Tibial nerve (tissue), 4 donors: ENCODE measurements around the gene LRRC59. TPM values are rescaled to one million over a fixed set of nuclear protein-coding genes. Genes with fewer than 3 reads are reported as not detected.
"Not testable (repeated sequence)": the region's sequence is repeated elsewhere in the genome, so short reads cannot be mapped to it uniquely, and the experiment has no call there.

Source experiments
- DNase-seq, 2 donors: peaks; one replicate each; pipeline ENCODE4 v3.0.0-alpha.2; 2019; ENCODE audit warnings: low spot score in 2 of 2
- H3K27ac ChIP-seq, 4 donors: fragments of 200-600 bp; sonication (generic) in 3 of 4; one replicate each; pipeline ENCODE4 v1.5.1; 2017 to 2019; ENCODE audit warnings: mild to moderate bottlenecking in 1 of 4
- H3K27me3 ChIP-seq, 2 donors: fragments of 200-600 bp; sonication (generic) in 1 of 2; one replicate each; pipeline versions ENCODE4 v1.5.1 to v1.6.0; 2017 to 2019
- H3K36me3 ChIP-seq, 3 donors: fragments of 200-600 bp; sonication (generic); one replicate each; pipeline ENCODE4 v1.5.1; 2018 to 2019
- H3K4me1 ChIP-seq, 4 donors: fragments of 200-600 bp; sonication (generic) in 3 of 4; one replicate each; pipeline ENCODE4 v1.5.1; 2017 to 2019
- H3K4me3 ChIP-seq, 4 donors: fragments of 200-600 bp; sonication (generic) in 3 of 4; one replicate each; pipeline ENCODE4 v1.5.1; 2017 to 2019; ENCODE audit warnings: mild to moderate bottlenecking in 1 of 4, moderate library complexity in 1 of 4
- H3K9me3 ChIP-seq, 4 donors: fragments of 200-600 bp; sonication (generic) in 3 of 4; one replicate each; pipeline ENCODE4 v1.5.1; 2017 to 2019
- EP300 ChIP-seq, 2 donors: sonication (generic); formaldehyde crosslinking; IDR thresholded peaks; one replicate each; pipeline ENCODE4 v1.6.1; 2017; ENCODE audit warnings: antibody characterized with exemption in 2 of 2, mild to moderate bottlenecking in 1 of 2
- POLR2A ChIP-seq, 2 donors: fragments of 450-650 bp; IDR thresholded peaks; one replicate each; pipeline ENCODE4 v1.6.1; 2017; ENCODE audit warnings: antibody characterized with exemption in 2 of 2, mild to moderate bottlenecking in 2 of 2, moderate library complexity in 2 of 2
- WGBS, 2 donors: methylation state at CpG; one replicate each; pipeline ENCODE4 v1.1.5; 2018; 5-methylcytosine and 5-hydroxymethylcytosine counted together
- total RNA-seq, 4 donors: library from RNA; depleted of rRNA; stranded (reverse); fragments of >200 nt; gene quantifications; one replicate each; pipeline ENCODE4 v1.1.0, GENCODE V29; 2016
- TF ChIP-seq, protein P1 (sequence below), 5 experiments: fragments of 200-600 bp in 3 of 5; fragments of 450-650 bp in 2 of 5; sonication (generic) in 3 of 5; IDR thresholded peaks; one replicate each; pipeline ENCODE4 v1.5.1; 2016 to 2019; ENCODE audit warnings: antibody characterized with exemption in 5 of 5, mild to moderate bottlenecking in 3 of 5, moderate library complexity in 2 of 5

LRRC59 gene
- total RNA-seq, 4 donors from 2014 or later, result 26.0 to 72.6 (median 36.3) TPM

DNA sequence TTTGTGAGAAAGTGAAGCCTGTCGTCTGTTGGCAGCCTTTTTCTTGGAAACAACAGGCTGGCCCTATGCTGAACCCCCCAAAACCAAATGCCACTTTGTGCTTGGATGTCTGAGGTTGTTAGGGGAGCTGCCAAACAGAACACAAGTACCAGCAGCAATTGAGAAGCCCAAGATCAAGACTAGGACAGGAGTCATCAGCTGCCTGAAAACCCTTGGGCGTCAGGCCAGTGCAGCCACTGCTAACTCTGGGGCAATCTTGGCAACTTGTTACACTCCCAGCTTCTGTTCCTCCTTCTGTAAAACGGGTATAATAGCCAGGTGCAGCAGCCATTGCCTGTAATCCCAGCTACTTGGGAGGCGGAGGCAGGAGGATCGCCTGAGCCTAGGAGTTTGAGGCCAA is 9.3 kb upstream of the LRRC59 start:
- DNase-seq, result no peak
- H3K4me3 ChIP-seq, result no peak overlapping the region
- H3K36me3 ChIP-seq, result no peaks in the 10 kb centered on the region
- no peaks in the 10 kb centered on the region for H3K4me1 ChIP-seq
- H3K9me3 ChIP-seq, result no peaks in the 10 kb centered on the region
- TF ChIP-seq EP300 (IDR thresholded peaks at IDR 0.05) (no peak), POLR2A (IDR thresholded peaks at IDR 0.05) (no peak)
- TF ChIP-seq, protein P1, sequence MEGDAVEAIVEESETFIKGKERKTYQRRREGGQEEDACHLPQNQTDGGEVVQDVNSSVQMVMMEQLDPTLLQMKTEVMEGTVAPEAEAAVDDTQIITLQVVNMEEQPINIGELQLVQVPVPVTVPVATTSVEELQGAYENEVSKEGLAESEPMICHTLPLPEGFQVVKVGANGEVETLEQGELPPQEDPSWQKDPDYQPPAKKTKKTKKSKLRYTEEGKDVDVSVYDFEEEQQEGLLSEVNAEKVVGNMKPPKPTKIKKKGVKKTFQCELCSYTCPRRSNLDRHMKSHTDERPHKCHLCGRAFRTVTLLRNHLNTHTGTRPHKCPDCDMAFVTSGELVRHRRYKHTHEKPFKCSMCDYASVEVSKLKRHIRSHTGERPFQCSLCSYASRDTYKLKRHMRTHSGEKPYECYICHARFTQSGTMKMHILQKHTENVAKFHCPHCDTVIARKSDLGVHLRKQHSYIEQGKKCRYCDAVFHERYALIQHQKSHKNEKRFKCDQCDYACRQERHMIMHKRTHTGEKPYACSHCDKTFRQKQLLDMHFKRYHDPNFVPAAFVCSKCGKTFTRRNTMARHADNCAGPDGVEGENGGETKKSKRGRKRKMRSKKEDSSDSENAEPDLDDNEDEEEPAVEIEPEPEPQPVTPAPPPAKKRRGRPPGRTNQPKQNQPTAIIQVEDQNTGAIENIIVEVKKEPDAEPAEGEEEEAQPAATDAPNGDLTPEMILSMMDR (IDR thresholded peaks at IDR 0.05), result no peak
- peaks cover 0 to 7% of the 10 kb centered on the region in 2 donors for H3K27me3 ChIP-seq
- no peak overlapping the region for H3K27ac ChIP-seq
- WGBS, 2 donors, result 72 to 74% methylated on average over 5 of the region's 5 CpGs

DNA sequence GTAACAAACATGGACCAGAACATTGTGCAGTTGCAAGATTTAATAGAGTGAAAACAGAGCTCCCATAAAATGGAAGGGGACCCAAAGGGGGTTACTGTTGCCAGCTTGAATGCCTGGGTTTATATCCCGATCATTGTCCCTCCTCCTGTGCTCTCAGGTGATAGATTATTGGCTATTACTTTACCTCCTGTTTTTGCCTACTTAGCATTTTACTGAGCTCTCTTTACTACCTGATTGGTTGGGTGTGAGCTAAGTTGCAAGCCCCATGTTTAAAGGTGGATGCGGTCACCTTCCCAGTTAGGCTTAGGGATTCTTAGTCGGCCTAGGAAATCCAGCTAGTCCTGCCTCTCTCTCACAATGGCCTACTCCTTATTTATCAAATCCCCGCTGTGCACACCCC is 8.0 kb upstream of the LRRC59 start:
- WGBS, 2 donors, result 81 to 89% methylated on average over 4 of the region's 4 CpGs
- H3K4me1 ChIP-seq, H3K9me3 ChIP-seq: not testable (repeated sequence)

GRCh38 chr17:50399591-50399990 is 2.3 kb upstream of the LRRC59 start:
- not testable (repeated sequence) for DNase-seq, H3K27me3 ChIP-seq, H3K27ac ChIP-seq, H3K36me3 ChIP-seq, H3K9me3 ChIP-seq, H3K4me3 ChIP-seq
- peaks cover 0 to 29% (median 20%) of the 10 kb centered on the region in 4 donors for H3K4me1 ChIP-seq
- 92 to 95% methylated on average over 8 of the region's 8 CpGs for WGBS, 2 donors

More for the DNA sequence above, 8.0 kb upstream of the LRRC59 start:
- H3K36me3 ChIP-seq, H3K27ac ChIP-seq, H3K27me3 ChIP-seq, H3K4me3 ChIP-seq, DNase-seq: not testable (repeated sequence)

DNA sequence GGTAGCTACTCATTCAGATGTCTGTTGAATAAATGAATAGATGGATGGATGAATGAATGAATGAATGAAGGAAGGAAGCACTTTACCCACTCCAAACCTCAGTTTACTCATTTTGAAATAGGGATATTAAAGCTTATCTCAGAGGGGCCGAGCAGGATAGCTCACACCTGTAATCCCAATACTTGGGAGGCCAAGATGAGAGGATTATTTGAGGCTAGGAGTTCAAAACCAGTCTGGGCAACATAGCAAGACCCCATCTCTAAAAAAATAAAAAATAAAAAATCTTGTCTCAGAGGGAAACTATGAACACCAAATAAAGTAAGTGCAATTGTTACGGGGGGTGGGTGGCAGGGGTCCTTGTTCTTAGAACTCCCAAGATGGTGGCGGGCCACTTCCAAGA is 1.3 kb upstream of the LRRC59 start:
- WGBS, 2 donors, result 90 to 96% methylated on average over 3 of the region's 3 CpGs
- not testable (repeated sequence) for H3K27me3 ChIP-seq, H3K4me3 ChIP-seq, H3K9me3 ChIP-seq, DNase-seq, H3K27ac ChIP-seq
- Histone ChIP-seq H3K36me3 (peaks cover 0 to 13% (median 0%) of the 10 kb centered on the region in 3 donors), H3K4me1 (peaks cover 0 to 30% (median 21%) of the 10 kb centered on the region in 4 donors)

DNA sequence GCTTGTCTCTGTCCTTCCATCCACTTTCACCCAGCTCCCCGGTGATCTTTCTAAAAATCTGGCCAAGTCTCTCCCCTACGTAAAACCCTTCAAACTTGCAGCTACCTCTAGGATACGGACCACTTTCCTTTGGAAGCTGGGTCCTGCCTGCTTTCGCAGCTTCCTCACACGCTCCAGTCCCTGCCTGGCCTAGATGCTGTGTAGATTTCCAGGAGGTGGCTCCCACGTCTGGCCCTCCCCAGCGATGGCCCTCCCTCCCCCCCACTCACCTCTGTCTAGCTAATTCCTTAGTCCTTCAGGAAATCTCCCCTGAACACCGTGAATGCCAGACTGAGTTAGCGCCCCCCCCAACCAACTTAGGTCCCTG is 579 bp upstream of the LRRC59 start:
- Histone ChIP-seq H3K4me1 (peaks cover 0 to 30% (median 21%) of the 10 kb centered on the region in 4 donors), H3K36me3 (peaks cover 0 to 21% (median 0%) of the 10 kb centered on the region in 3 donors), H3K27me3 (no peaks in the 10 kb centered on the region), H3K27ac (peak overlapping the region in 1 of 4 donors; percentile 89), H3K4me3 (peak overlapping the region in 2 of 4 donors; percentile 85 to 98), H3K9me3 (no peaks in the 10 kb centered on the region)
- TF ChIP-seq EP300 (IDR thresholded peaks at IDR 0.05) (no peak), POLR2A (IDR thresholded peaks at IDR 0.05) (no peak)
- TF ChIP-seq, protein P1 (IDR thresholded peaks at IDR 0.05), result no peak
- no peak for DNase-seq
- 55 to 60% methylated on average over 9 of the region's 9 CpGs for WGBS, 2 donors

DNA sequence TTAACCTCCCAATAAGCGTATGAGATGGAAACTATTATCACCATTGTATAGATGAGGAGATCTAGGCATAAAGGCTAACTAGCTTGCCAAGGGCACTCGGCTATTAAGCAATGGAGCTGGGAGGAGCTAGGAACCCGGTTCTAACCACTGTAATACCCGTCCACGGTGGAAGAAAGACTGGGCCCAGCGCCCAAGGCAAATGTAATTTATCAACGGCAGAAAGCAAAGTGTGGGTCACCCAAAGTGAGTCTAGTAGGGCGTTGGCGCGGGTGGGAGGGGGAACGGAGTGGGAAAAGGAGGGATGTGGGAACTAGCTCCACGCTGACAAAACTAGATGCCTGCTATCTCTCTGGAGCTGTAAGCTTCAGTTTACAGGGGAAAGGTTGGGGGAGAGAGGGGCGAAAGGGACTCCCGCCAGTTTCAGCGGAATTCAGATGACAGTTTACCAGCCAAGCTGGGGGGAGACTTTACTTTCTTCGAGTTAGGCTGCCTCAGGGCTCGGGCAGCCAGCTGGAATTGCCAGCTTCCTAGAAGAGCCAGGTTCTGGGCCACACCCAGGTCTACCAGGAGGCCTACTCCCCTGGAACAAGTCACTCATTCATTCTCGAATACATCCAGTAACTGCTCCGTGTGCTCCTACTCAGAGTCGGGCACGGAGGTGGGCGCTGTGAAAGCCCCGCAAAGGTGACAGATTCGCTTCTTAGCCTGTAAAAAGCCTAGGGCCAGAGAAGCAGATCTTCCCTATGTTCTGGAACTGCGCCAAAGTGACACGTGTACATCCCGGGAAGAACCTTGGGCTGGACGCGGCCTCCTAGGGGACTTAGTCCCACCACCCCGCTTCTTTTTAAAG is 837 bp downstream of the LRRC59 start:
- no peaks in the 10 kb centered on the region for H3K27me3 ChIP-seq
- H3K4me3 ChIP-seq, result peak overlapping the region; percentile 82 to 98 (median 87)
- TF ChIP-seq EP300 (IDR thresholded peaks at IDR 0.05), result no peak
- TF ChIP-seq, protein P1 (IDR thresholded peaks at IDR 0.05), result no peak
- no peak for TF ChIP-seq POLR2A (IDR thresholded peaks at IDR 0.05)
- peak in 1 of 2 donors; percentile 19 for DNase-seq
- H3K9me3 ChIP-seq, result no peaks in the 10 kb centered on the region
- WGBS, 2 donors, result 2 to 3% methylated on average over 25 to 30 of the region's 30 CpGs
- H3K27ac ChIP-seq, result peak overlapping the region; percentile 23 to 89 (median 80)
- H3K4me1 ChIP-seq, result peaks cover 0 to 30% (median 21%) of the 10 kb centered on the region in 4 donors
- peaks cover 0 to 35% (median 8%) of the 10 kb centered on the region in 3 donors for H3K36me3 ChIP-seq
